GM20431 (cell line): Measurements from ENCODE around the gene ADCY1.

ENCODE experiments used
- in situ Hi-C: fragments of 300-500 bp; cut with MseI, MboI; formaldehyde crosslinking; loops from one replicate; pipeline ENCODE4 v1.15.0; 2020; ENCODE audit warnings: low sequenced_read_pairs; ENCODE audit not compliant: unreplicated experiment

Gene ADCY1

GRCh38 chr7:45575501-45576248 lies 1.5 kb downstream of the ADCY1 start:
- in situ Hi-C loops = no loop called here

- in situ Hi-C loops = no loop called here
Measured at GRCh38 chr7:45576249-45576929, 2.2 kb downstream of the ADCY1 start.

DNA sequence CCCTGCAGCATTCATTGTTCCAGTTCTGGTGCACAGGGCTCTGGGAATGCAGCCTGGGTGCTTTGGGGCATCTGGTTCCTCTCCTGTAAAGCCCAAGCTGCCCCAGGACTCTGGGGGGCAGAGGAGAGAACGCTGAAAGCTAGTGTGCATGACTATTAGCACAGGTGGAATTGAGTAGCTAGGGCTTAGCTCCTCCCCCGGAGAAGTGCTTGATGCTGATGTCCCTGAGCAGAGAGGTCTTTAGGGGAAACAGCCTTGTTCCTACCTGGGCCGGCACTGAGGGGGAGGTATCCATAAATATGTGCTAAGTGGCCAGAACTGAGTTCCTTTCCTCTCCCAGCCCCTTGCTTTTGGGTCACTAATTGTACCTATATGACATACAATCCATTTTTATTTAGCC lies 3.9 kb downstream of the ADCY1 start:
- in situ Hi-C loops = no loop called here

DNA sequence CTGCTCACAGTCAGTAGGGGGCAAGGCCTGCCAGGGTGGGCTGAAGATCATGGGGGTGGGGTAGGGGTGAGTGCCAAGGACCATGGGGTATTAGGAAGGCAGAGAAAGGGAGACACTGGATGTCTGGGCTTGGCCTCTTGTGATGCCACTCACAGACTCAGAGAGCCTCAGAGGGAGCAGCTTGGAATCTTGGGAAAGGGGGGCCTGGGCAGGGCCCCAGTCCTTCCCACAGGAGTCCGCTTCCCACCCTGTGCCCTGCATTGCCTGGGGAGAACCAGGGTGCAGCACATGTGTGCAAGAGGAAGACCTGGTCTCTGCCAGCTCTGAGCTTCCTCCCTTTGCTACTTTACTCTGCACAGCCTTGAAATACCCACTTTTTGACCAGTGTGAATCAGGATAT lies 4.3 kb downstream of the ADCY1 start:
- in situ Hi-C loops = no loop called here

GRCh38 chr7:45579391-45579801 lies 5.2 kb downstream of the ADCY1 start:
- in situ Hi-C loops = no loop called here

DNA sequence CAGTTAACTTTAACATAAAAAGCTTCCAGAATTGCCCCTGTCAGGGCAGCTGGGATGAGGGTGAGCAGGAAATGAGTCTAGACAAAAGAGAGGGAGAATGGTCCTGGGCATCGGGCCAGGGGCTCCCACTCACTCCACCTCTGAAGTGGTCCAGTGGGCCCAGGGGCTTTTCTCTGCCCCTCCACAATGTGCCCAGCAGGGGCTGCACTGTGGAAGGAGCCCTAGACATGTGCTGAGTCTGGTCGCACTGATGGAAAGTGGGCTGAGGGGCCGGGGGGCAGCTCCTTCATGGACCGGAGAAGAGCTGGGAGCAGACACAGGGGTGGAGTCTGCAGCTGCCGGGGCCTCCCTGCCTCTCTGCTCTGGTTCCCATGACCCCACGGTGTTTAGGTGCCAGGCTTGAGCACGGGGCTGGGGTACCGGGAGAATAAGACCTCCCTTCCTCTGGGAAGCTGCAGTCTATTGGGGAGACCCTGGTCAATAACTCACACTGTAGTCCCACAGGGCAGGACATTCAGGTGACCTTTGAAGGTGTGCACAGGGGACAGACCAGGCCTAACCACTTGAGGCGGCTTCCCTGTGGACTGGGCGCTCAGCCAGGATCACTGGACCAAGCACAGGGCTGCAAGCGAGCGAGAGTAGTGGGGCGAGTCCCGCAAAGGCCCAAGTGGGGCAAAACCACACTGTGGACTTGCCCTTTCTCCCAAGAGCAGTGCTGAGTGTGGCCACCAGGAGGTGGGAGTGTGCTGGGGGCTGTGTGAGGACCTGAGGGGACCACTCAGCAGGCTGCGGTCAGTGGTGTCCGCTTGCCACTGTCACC lies 6.1 kb downstream of the ADCY1 start:
- in situ Hi-C loops = no loop called here

GRCh38 chr7:45581271-45581780 lies 7.2 kb downstream of the ADCY1 start:
- in situ Hi-C loops = no loop called here

GRCh38 chr7:45582136-45582749 lies 8.1 kb downstream of the ADCY1 start:
- in situ Hi-C loops = no loop called here

DNA sequence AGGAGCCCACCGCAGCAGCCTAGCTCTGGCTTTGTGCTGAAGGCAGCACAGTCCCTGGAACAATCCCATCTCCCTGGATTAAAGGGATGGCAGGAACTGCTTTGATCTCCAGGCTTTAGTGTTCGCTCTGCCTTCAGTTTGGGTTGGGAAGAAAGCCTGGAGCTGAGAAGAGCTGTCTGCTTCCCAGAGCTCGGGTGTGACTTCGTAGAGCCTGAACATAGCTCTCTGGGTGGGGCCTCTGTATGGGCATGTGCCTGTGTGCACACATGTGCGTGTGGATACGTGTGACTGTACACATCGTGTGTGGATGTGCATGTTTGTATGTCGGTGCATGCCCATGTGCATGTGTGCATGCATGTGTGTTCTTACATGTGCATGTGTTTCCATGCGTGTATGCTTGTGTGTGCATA lies 8.7 kb downstream of the ADCY1 start:
- in situ Hi-C loops = no loop called here

- in situ Hi-C loops = no loop called here
Measured at GRCh38 chr7:45583296-45583695, 9.1 kb downstream of the ADCY1 start.

GRCh38 chr7:45584261-45585210 lies 10.4 kb downstream of the ADCY1 start:
- in situ Hi-C loops = no loop called here

GRCh38 chr7:45585628-45586027 lies 11.5 kb downstream of the ADCY1 start:
- in situ Hi-C loops = no loop called here

GRCh38 chr7:45586542-45587520 lies 12.7 kb downstream of the ADCY1 start:
- in situ Hi-C loops = no loop called here

- in situ Hi-C loops = no loop called here
Measured at GRCh38 chr7:45588466-45588865, 14.3 kb downstream of the ADCY1 start.

GRCh38 chr7:45589061-45589460 lies 14.9 kb downstream of the ADCY1 start:
- in situ Hi-C loops = no loop called here

GRCh38 chr7:45589915-45590678 lies 15.9 kb downstream of the ADCY1 start:
- in situ Hi-C loops = no loop called here

- in situ Hi-C loops = no loop called here
Measured at GRCh38 chr7:45590679-45591057, 16.5 kb downstream of the ADCY1 start.
